K562 (cell line): ENCODE data around the gene SIGLEC9. TPM values are rescaled to one million over a fixed set of nuclear protein-coding genes. Genes with fewer than 3 reads are reported as not detected.

ENCODE experiments used
- CC2D1A ChIP-seq: fragments of 450-650 bp; IDR thresholded peaks from 2 replicates; pipeline ENCODE4 v1.6.1; 2017; ENCODE audit warnings: mild to moderate bottlenecking
- HDAC2 ChIP-seq: fragments of 450-650 bp; IDR thresholded peaks from 2 replicates; pipeline ENCODE4 v1.6.1; 2016; ENCODE audit warnings: mild to moderate bottlenecking
- HMG20B ChIP-seq: fragments of 250-450 bp; sonication (Bioruptor Pico); IDR thresholded peaks from 2 replicates; pipeline ENCODE4 v1.5.0; 2021; ENCODE audit warnings: mild to moderate bottlenecking
- JUNB ChIP-seq: fragments of 450-650 bp; formaldehyde crosslinking; conservative IDR thresholded peaks from 2 replicates; pipeline ENCODE4 v1.4.0; 2020; ENCODE audit warnings: mild to moderate bottlenecking
- KDM4B ChIP-seq, 2 experiments: fragments of 450-650 bp in 1 of 2; sonication (generic) in 1 of 2; IDR thresholded peaks; 2 replicates each; pipeline ENCODE4 v1.6.1; 2016 to 2017; ENCODE audit warnings: borderline replicate concordance in 2 of 2, antibody characterized with exemption in 1 of 2, low read depth in 1 of 2, mild to moderate bottlenecking in 1 of 2
- NR2C1 ChIP-seq, 2 experiments: fragments of 450-650 bp; IDR thresholded peaks; 2 replicates each; pipeline ENCODE4 v1.6.1; 2017; ENCODE audit warnings: mild to moderate bottlenecking in 2 of 2, antibody characterized with exemption in 1 of 2, inconsistent platforms in 1 of 2, missing compliant biosample characterization in 1 of 2, missing genetic modification characterization in 1 of 2
- NUFIP1 ChIP-seq: fragments of 450-650 bp; IDR thresholded peaks from 2 replicates; pipeline ENCODE4 v1.6.1; 2018; ENCODE audit not compliant: partially characterized antibody
- THRAP3 ChIP-seq: fragments of 450-650 bp; IDR thresholded peaks from 2 replicates; pipeline ENCODE4 v1.6.1; 2016; ENCODE audit warnings: mild to moderate bottlenecking, inconsistent platforms, borderline replicate concordance
- ZNF57 ChIP-seq: fragments of 450-650 bp; formaldehyde crosslinking; IDR thresholded peaks from 2 replicates; pipeline ENCODE4 v1.4.0; 2020; ENCODE audit warnings: mild to moderate bottlenecking, moderate library complexity
- polyA plus RNA-seq, 8 experiments: library from polyadenylated mRNA; depleted of rRNA in 4 of 8; stranded (reverse) in 5 of 8; unstranded in 3 of 8; fragments of >200 nt; fragmentation: Nextera tagmentation in 2 of 8; fragmentation: Illumina TruSeq in 1 of 8; extraction: Ambion mirVana in 2 of 8; extraction: Trizol in 1 of 8; gene quantifications; 2 replicates each; pipeline versions ENCODE4 v1.2.1 to v1.2.3, GENCODE V29; 2011 to 2014; ENCODE audit warnings: inconsistent platforms in 1 of 8, missing spikeins in 1 of 8
- total RNA-seq, 7 experiments: library from RNA; depleted of rRNA in 6 of 7; stranded (reverse); fragments of >200 nt in 6 of 7; fragmentation: Illumina TruSeq in 2 of 7; extraction: Trizol in 2 of 7; gene quantifications; 2 replicates each; pipeline versions ENCODE4 v1.2.1 to v1.2.3, GENCODE V29; 2011 to 2021; ENCODE audit warnings: low replicate concordance in 1 of 7
- TF ChIP-seq, protein P1 (sequence below): sonication (generic); formaldehyde crosslinking; IDR thresholded peaks from 2 replicates; pipeline ENCODE4 v1.8.0; 2023; ENCODE audit warnings: mild to moderate bottlenecking, missing genetic modification reagents
- TF ChIP-seq, protein P2 (sequence below): sonication (generic); formaldehyde crosslinking; IDR thresholded peaks from 2 replicates; pipeline ENCODE4 v1.5.0; 2020; ENCODE audit warnings: missing genetic modification reagents
- TF ChIP-seq, protein P3 (sequence below): fragments of 150-350 bp; conservative IDR thresholded peaks from 2 replicates; pipeline ENCODE4 v1.6.1; 2014; ENCODE audit warnings: low read length

The SIGLEC9 gene
- total and polyA plus RNA-seq, 9 of the 15 experiments (the other 6 are each of a cell fraction or from before 2014, with no cell fraction given) = 0.09 to 0.34 (median 0.22) TPM; not detected in 4

DNA sequence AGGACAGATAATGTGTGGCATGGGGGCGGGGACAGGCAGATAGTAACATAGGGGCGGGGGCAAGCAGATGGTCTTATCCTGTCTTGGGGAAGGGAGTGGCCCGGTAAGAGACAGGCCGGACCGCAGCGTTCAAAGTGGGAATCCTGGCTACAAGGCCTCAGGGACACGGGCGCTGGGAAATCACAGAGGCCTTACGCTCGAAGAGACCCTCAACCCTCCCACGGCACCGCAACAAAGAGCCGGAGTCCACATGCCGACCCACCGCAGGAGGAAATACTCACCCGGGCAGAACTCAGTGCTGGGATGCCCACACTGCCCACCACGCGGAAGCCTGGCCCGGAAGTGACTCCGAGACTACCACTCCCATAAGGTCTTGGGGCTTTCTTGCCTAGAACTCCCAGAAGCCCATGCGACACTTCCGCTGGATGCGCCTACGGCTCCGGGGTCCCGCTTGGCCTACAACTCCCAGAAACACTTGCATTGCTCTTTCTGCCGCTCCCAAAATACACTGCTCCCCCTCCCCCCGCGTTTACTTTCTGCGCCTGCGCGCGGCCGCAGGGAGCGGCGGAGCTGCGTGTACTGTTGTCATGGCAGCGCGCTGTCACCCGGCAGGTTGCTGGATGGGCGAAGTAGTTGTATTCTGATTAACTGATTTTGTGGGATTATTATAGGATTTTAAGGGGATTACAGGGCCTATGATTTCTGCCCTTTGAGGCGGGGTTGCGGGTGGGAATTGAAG, 16.5 kb upstream of the SIGLEC9 start, which contains the start of gene CTU1 (continued):
- TF ChIP-seq, protein P1, sequence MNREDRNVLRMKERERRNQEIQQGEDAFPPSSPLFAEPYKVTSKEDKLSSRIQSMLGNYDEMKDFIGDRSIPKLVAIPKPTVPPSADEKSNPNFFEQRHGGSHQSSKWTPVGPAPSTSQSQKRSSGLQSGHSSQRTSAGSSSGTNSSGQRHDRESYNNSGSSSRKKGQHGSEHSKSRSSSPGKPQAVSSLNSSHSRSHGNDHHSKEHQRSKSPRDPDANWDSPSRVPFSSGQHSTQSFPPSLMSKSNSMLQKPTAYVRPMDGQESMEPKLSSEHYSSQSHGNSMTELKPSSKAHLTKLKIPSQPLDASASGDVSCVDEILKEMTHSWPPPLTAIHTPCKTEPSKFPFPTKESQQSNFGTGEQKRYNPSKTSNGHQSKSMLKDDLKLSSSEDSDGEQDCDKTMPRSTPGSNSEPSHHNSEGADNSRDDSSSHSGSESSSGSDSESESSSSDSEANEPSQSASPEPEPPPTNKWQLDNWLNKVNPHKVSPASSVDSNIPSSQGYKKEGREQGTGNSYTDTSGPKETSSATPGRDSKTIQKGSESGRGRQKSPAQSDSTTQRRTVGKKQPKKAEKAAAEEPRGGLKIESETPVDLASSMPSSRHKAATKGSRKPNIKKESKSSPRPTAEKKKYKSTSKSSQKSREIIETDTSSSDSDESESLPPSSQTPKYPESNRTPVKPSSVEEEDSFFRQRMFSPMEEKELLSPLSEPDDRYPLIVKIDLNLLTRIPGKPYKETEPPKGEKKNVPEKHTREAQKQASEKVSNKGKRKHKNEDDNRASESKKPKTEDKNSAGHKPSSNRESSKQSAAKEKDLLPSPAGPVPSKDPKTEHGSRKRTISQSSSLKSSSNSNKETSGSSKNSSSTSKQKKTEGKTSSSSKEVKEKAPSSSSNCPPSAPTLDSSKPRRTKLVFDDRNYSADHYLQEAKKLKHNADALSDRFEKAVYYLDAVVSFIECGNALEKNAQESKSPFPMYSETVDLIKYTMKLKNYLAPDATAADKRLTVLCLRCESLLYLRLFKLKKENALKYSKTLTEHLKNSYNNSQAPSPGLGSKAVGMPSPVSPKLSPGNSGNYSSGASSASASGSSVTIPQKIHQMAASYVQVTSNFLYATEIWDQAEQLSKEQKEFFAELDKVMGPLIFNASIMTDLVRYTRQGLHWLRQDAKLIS = no peak
- no peak for TF ChIP-seq JUNB (CRISPR knock-in tag)
- TF ChIP-seq KDM4B (IDR thresholded peaks at IDR 0.05; ENCODE audit: borderline replicate concordance in 2 of 2, low read depth in 1 of 2) = peak in 1 of 2 experiments; percentile 89; a peak in 2 of 4 replicates
- TF ChIP-seq, protein P2, sequence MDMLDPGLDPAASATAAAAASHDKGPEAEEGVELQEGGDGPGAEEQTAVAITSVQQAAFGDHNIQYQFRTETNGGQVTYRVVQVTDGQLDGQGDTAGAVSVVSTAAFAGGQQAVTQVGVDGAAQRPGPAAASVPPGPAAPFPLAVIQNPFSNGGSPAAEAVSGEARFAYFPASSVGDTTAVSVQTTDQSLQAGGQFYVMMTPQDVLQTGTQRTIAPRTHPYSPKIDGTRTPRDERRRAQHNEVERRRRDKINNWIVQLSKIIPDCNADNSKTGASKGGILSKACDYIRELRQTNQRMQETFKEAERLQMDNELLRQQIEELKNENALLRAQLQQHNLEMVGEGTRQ = no peak
- TF ChIP-seq NUFIP1 = no peak
- TF ChIP-seq NR2C1 (IDR thresholded peaks at IDR 0.05) = peak; percentile 83
- TF ChIP-seq NR2C1 (tag; IDR thresholded peaks at IDR 0.05) = peak; percentile 91
- TF ChIP-seq THRAP3 = no peak
- TF ChIP-seq ZNF57 (CRISPR knock-in tag) = no peak
- TF ChIP-seq, protein P3, sequence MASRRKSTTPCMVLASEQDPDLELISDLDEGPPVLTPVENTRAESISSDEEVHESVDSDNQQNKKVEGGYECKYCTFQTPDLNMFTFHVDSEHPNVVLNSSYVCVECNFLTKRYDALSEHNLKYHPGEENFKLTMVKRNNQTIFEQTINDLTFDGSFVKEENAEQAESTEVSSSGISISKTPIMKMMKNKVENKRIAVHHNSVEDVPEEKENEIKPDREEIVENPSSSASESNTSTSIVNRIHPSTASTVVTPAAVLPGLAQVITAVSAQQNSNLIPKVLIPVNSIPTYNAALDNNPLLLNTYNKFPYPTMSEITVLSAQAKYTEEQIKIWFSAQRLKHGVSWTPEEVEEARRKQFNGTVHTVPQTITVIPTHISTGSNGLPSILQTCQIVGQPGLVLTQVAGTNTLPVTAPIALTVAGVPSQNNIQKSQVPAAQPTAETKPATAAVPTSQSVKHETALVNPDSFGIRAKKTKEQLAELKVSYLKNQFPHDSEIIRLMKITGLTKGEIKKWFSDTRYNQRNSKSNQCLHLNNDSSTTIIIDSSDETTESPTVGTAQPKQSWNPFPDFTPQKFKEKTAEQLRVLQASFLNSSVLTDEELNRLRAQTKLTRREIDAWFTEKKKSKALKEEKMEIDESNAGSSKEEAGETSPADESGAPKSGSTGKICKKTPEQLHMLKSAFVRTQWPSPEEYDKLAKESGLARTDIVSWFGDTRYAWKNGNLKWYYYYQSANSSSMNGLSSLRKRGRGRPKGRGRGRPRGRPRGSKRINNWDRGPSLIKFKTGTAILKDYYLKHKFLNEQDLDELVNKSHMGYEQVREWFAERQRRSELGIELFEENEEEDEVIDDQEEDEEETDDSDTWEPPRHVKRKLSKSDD = no peak
- TF ChIP-seq HDAC2 = peak; percentile 52
- TF ChIP-seq CC2D1A = no peak; the same call in 1 of the 2 replicates
- no peak for TF ChIP-seq HMG20B (CRISPR knock-in tag)
